GM20000 (cell line): Measurements from ENCODE around the gene NSDHL.

ENCODE experiments used
- DNase-seq: peaks from one replicate; pipeline ENCODE4 v3.0.0; 2012; ENCODE audit warnings: low spot score
- CTCF ChIP-seq: IDR thresholded peaks from 2 replicates; pipeline ENCODE4 v1.5.1; 2012; ENCODE audit warnings: mild to moderate bottlenecking, control low read depth; ENCODE audit errors: extremely low read depth, missing control alignments

Gene NSDHL

GRCh38 chrX:152881289-152881688 is 50.4 kb downstream of the NSDHL start:
- TF ChIP-seq CTCF = no peak

DNA sequence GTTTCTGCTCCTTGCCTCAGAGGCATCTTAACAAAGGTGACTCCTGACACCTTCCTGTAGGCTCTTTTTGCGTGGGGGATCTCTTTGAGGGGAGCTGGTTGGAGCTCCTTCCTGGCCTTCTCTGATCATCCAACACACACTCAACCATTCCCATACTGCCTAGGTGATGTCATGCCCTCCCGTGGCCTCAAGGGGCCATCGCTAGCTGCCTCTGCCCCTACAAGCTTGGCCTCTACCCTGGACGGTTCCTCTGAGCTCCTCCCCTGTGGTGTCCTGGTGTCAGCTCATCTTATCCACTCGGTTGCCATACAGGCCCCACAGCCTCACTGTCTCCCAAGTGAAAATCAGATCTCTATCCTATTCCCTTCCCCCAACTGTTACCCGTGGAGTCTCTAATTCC is 53.3 kb downstream of the NSDHL start:
- no peak for TF ChIP-seq CTCF
- DNase-seq = no peak

More at GRCh38 chrX:152881289-152881688, 50.4 kb downstream of the NSDHL start:
- DNase-seq = no peak

- no peak for TF ChIP-seq CTCF
- DNase-seq = no peak
Measured at GRCh38 chrX:152886716-152887115, 55.9 kb downstream of the NSDHL start.

DNA sequence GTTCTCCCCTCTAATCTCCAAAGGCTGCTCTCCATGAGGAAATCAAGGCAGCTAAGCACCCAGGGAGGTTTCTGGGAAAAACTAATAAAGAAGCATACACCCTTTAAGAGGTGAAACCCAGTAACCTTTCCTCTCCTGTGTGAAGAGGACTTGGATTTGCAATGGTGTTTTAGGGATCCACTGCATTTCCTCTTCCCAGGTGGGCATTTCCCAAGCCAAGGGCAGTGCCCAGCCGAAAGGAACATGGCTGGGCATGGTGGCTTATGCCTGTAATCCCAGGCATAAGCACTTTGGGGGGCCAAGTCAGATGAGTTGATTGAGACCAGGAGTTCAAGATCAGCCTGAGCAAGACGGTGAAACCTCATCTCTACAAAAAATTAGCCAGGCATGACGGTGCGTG is 61.6 kb downstream of the NSDHL start:
- no peak for TF ChIP-seq CTCF
- DNase-seq = no peak

- no peak for TF ChIP-seq CTCF
- DNase-seq = no peak
Measured at GRCh38 chrX:152892999-152893891, 62.4 kb downstream of the NSDHL start.

- DNase-seq = no peak
- no peak for TF ChIP-seq CTCF
Measured at GRCh38 chrX:152893980-152894610, 63.2 kb downstream of the NSDHL start.

DNA sequence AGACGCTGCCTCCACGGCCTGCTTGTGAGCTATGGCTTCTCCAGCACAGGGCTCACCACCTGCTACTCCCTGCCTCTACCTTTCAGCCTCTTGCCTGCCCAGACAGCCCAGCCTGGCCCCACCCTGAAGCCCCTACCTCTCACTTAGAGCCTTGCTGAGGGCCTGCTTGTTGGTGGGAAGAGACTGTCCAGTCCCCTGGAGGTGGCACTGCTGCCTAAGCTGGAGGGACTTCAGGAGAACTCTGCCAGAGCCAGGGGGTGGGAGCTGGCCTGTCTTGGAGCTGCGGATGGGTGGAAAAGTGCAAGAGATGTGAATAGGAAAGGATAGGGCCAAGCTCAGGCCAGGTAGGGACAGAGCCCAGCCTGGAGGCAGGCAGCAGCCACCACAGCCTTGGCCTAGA is 64.3 kb downstream of the NSDHL start:
- DNase-seq = no peak
- no peak for TF ChIP-seq CTCF
